Hematopoietic multipotent progenitor cell treated with erythropoietin and hydrocortisone succinate and interleukin-3 and kit ligand, for 6 days (in vitro differentiated cells): Measurements from ENCODE around the gene CD19.

Experiments
- DNase-seq: peaks from one replicate; pipeline ENCODE4 v3.0.0-alpha.2; 2015

CD19 gene

DNA sequence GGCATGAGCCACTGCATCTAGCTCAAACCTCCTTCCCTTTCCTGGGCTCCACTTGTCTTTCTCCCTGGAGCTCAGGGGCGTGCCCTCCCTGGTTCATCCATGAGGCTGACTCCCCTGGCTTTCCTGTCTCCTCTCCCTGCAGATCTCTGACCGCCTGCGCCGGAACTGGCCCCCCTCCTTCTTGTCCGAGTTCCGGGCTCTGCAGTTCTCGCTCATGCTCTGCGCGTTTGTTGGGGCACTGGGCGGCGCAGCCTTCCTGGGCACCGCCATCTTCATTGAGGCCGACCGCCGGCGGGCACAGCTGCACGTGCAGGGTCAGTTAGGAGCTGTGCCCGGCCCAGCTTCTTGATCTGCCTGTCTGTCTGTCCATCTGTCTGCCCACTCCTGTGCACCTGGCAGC is 51.9 kb downstream of the CD19 start:
- DNase-seq, result no peak

- no peak for DNase-seq
Measured at GRCh38 chr16:28984091-28984490, 52.3 kb downstream of the CD19 start.

- DNase-seq, result peak; percentile 83
Measured at GRCh38 chr16:28984619-28985135, 52.9 kb downstream of the CD19 start, which contains the start of gene LAT. Gene LAT (plus strand): TSS chr16:28985052. CDS start chr16:28985418, 366 bp downstream.

DNA sequence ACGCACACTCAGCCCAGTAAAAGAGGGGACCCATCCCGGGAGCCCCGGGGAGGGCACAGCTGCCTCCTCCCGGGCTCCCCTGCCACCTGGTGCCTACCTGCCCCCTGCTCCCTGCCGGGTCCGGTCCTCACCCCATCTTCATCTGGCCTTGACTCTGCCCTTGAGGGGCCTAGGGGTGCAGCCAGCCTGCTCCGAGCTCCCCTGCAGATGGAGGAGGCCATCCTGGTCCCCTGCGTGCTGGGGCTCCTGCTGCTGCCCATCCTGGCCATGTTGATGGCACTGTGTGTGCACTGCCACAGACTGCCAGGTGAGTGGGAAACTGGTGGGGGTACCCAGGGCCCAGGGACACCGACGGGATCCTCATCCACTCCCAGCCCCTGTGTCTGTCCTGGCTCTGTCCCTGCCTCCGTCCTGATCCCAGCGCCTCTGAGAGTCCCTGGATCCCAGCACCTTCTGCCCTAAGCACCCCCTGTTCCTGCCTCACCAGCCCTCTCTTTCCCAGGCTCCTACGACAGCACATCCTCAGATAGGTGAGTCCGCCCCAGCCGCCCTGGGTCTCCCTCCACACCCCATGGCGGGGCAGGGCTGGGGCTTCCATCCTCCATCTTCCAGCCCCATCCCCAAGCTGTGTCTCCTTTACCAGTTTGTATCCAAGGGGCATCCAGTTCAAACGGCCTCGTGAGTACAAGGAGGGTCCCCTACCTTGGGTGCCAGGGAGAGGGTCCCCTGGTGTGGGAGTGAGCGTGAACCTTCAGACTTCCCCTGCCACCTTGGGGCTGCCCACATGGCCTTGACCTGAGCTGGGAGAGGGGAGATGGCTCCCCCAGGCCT is 53.7 kb downstream of the CD19 start:
- no peak for DNase-seq

DNA sequence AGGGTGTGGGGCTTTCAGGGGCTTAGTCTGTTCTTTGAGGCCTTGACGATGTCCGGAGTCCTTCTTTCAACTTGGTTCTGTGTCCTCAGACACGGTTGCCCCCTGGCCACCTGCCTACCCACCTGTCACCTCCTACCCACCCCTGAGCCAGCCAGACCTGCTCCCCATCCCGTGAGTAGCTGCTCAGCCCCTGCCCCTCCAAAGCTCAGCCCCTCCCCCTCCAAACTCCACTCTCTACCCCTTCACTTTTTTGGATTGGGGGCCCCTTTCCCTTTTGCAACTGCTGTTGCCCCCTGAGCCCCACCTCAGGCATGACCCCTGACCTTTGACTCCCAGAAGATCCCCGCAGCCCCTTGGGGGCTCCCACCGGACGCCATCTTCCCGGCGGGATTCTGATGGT is 54.3 kb downstream of the CD19 start:
- no peak for DNase-seq

DNA sequence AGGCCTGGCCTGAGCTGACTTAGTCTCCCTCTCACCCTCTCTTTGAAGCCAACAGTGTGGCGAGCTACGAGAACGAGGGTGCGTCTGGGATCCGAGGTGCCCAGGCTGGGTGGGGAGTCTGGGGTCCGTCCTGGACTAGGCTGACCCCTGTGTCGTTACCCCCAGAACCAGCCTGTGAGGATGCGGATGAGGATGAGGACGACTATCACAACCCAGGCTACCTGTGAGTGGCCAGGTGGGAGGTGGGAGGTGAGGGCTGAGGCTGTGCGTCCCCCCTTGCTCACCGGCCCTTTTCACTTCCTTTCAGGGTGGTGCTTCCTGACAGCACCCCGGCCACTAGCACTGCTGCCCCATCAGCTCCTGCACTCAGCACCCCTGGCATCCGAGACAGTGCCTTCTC is 54.7 kb downstream of the CD19 start:
- DNase-seq, result no peak

- DNase-seq, result no peak
Measured at GRCh38 chr16:28987170-28987853, 55.5 kb downstream of the CD19 start.
